H1 (cell line): ENCODE results near the gene CHN2. TPM values are rescaled to one million over a fixed set of nuclear protein-coding genes. Genes with fewer than 3 reads are reported as not detected.

Experiments used
- CTCF ChIA-PET: fragments of 300-600 bp; sonication (Branson Sonifier 250); formaldehyde crosslinking; loops from one replicate; lab custom pipeline; 2021; ENCODE audit not compliant: partially characterized antibody; lab: Charles Lee
- POLR2A ChIA-PET: fragments of 300-600 bp; sonication (Branson Sonifier 250); formaldehyde crosslinking; loops from one replicate; lab custom pipeline; 2021; ENCODE audit warnings: inconsistent platforms; ENCODE audit not compliant: partially characterized antibody; lab: Charles Lee
- DNase-seq, 2 experiments: peaks; one replicate each; pipeline versions ENCODE4 v3.0.0 to v3.0.0-alpha.2; 2010 to 2022; ENCODE audit warnings: low spot score in 2 of 2, low read depth in 1 of 2, mixed read lengths in 1 of 2
- FAIRE-seq: peaks from 2 replicates; lab custom pipeline; 2011; peaks lifted over from hg19 to GRCh38; lab: Jason Lieb, UNC
- H2AFZ ChIP-seq: 2 replicates; pipeline ENCODE4 v1.8.1; 2012; ENCODE audit warnings: low read length, inconsistent platforms
- H2AK5ac ChIP-seq: 2 replicates; pipeline ENCODE4 v1.6.1; 2013; ENCODE audit warnings: low read depth, low read length
- H2BK120ac ChIP-seq: replicated peaks from 2 replicates; pipeline ENCODE3; 2013; ENCODE audit warnings: low read depth, low read length, inconsistent platforms
- H2BK12ac ChIP-seq: 2 replicates; pipeline ENCODE4 v1.6.1; 2013; ENCODE audit warnings: low read depth, low read length
- H2BK15ac ChIP-seq: 2 replicates; pipeline ENCODE4 v1.6.1; 2013; ENCODE audit warnings: low read length
- H2BK20ac ChIP-seq: 2 replicates; pipeline ENCODE4 v1.6.1; 2013; ENCODE audit warnings: low read length
- H2BK5ac ChIP-seq: 2 replicates; pipeline ENCODE4 v1.6.1; 2013; ENCODE audit warnings: low read depth, low read length
- H3K14ac ChIP-seq: 2 replicates; pipeline ENCODE4 v1.6.1; 2013; ENCODE audit warnings: inconsistent platforms; ENCODE audit not compliant: insufficient read length
- H3K18ac ChIP-seq: 2 replicates; pipeline ENCODE4 v1.6.1; 2013; ENCODE audit warnings: low read length; ENCODE audit errors: extremely low read depth
- H3K23ac ChIP-seq: 2 replicates; pipeline ENCODE4 v1.6.1; 2013; ENCODE audit warnings: inconsistent platforms; ENCODE audit not compliant: insufficient read length
- H3K23me2 ChIP-seq: 2 replicates; pipeline ENCODE4 v1.6.1; 2013; ENCODE audit warnings: low read depth, low read length
- H3K27ac ChIP-seq: 2 replicates; pipeline ENCODE4 v1.6.1; 2011; ENCODE audit warnings: low read depth, low read length, inconsistent platforms
- H3K27me3 ChIP-seq, 4 experiments: replicated peaks in 1 of 4; 1 replicate in 1 of 4; 2 replicates in 3 of 4; pipeline versions ENCODE4 v1.6.1 to v1.8.1; 2011 to 2013; ENCODE audit warnings: low read length in 3 of 4, mild to moderate bottlenecking in 3 of 4, inconsistent platforms in 2 of 4, mixed read lengths in 2 of 4, moderate library complexity in 1 of 4; ENCODE audit not compliant: control insufficient read depth in 3 of 4, insufficient read depth in 3 of 4; ENCODE audit errors: extremely low read depth in 1 of 4
- H3K36me3 ChIP-seq, 4 experiments: 2 replicates each; pipeline versions ENCODE4 v1.6.1 to v1.8.1; 2011 to 2013; ENCODE audit warnings: mild to moderate bottlenecking in 4 of 4, low read length in 3 of 4, moderate library complexity in 2 of 4, control low read depth in 1 of 4, inconsistent platforms in 1 of 4; ENCODE audit not compliant: insufficient read depth in 4 of 4, control insufficient read depth in 2 of 4
- H3K4ac ChIP-seq: replicated peaks from 2 replicates; pipeline ENCODE3; 2013; ENCODE audit warnings: low read length, low read depth, mixed read lengths, inconsistent platforms; ENCODE audit not compliant: insufficient read length
- H3K4me1 ChIP-seq, 4 experiments: replicated peaks in 1 of 4; 1 replicate in 1 of 4; 2 replicates in 3 of 4; pipeline versions ENCODE4 v1.6.1 to v1.8.1; 2011 to 2013; ENCODE audit warnings: low read length in 3 of 4, inconsistent platforms in 2 of 4, mixed read lengths in 1 of 4; ENCODE audit not compliant: insufficient read depth in 4 of 4, control insufficient read depth in 3 of 4
- H3K4me2 ChIP-seq, 2 experiments: 2 replicates each; pipeline versions ENCODE4 v1.6.1 to v1.8.1; 2011 to 2013; ENCODE audit warnings: low read depth in 2 of 2, low read length in 2 of 2, control low read depth in 1 of 2, inconsistent platforms in 1 of 2, mild to moderate bottlenecking in 1 of 2; ENCODE audit not compliant: insufficient read depth in 1 of 2
- H3K4me3 ChIP-seq, 4 experiments: fragments of 200-600, 300-600 bp in 1 of 4; sonication (generic), shearing (Covaris generic), sonication (Bioruptor Twin) in 1 of 4; 2 replicates each; pipeline versions ENCODE4 v1.5.1 to v1.8.1; 2011 to 2016; ENCODE audit warnings: low read length in 4 of 4, low read depth in 3 of 4, control low read depth in 2 of 4, inconsistent platforms in 2 of 4, mild to moderate bottlenecking in 2 of 4, mixed read lengths in 1 of 4, moderate library complexity in 1 of 4; ENCODE audit not compliant: insufficient read depth in 2 of 4; ENCODE audit errors: extremely low read depth in 1 of 4
- H3K56ac ChIP-seq: replicated peaks from 2 replicates; pipeline ENCODE3; 2013; ENCODE audit warnings: low read depth, mild to moderate bottlenecking, mixed read lengths, low read length, inconsistent platforms; ENCODE audit not compliant: insufficient read length
- H3K79me1 ChIP-seq: 2 replicates; pipeline ENCODE4 v1.6.1; 2013; ENCODE audit warnings: low read depth, low read length, control low read depth
- H3K79me2 ChIP-seq, 2 experiments: 2 replicates each; pipeline versions ENCODE4 v1.6.1 to v1.8.1; 2012 to 2013; ENCODE audit warnings: low read length in 2 of 2, mild to moderate bottlenecking in 2 of 2, inconsistent platforms in 1 of 2; ENCODE audit not compliant: insufficient read depth in 2 of 2, control insufficient read depth in 1 of 2
- H3K9ac ChIP-seq, 4 experiments: replicated peaks in 1 of 4; 1 replicate in 1 of 4; 2 replicates in 3 of 4; pipeline versions ENCODE4 v1.6.1 to v1.8.1; 2011 to 2013; ENCODE audit warnings: low read depth in 3 of 4, low read length in 3 of 4, control low read depth in 2 of 4, mild to moderate bottlenecking in 2 of 4, moderate library complexity in 2 of 4, inconsistent platforms in 1 of 4; ENCODE audit errors: extremely low read depth in 1 of 4
- H3K9me3 ChIP-seq, 2 experiments: 2 replicates each; pipeline versions ENCODE4 v1.6.1 to v1.8.1; 2012 to 2013; ENCODE audit warnings: mild to moderate bottlenecking in 2 of 2, moderate library complexity in 2 of 2, control low read depth in 1 of 2, inconsistent platforms in 1 of 2, low read depth in 1 of 2, low read length in 1 of 2, mixed read lengths in 1 of 2; ENCODE audit not compliant: insufficient read depth in 2 of 2
- H4K20me1 ChIP-seq, 2 experiments: replicated peaks in 1 of 2; 2 replicates each; pipeline versions ENCODE3 to v1.8.1; 2011 to 2013; ENCODE audit warnings: inconsistent platforms in 2 of 2, low read length in 2 of 2, mild to moderate bottlenecking in 1 of 2; ENCODE audit not compliant: insufficient read depth in 2 of 2, control insufficient read depth in 1 of 2
- H4K5ac ChIP-seq: 2 replicates; pipeline ENCODE4 v1.6.1; 2013; ENCODE audit warnings: low read length, low read depth, mixed read lengths, inconsistent platforms; ENCODE audit not compliant: insufficient read length
- H4K8ac ChIP-seq: 2 replicates; pipeline ENCODE4 v1.8.0; 2013; ENCODE audit warnings: mild to moderate bottlenecking, moderate library complexity, low read length, inconsistent platforms; ENCODE audit not compliant: insufficient read depth; ENCODE audit errors: extremely low read depth
- H4K91ac ChIP-seq: replicated peaks from 2 replicates; pipeline ENCODE3; 2013; ENCODE audit warnings: low read length, mixed read lengths, inconsistent platforms; ENCODE audit not compliant: insufficient read length
- CEBPB ChIP-seq: IDR thresholded peaks from 2 replicates; pipeline ENCODE4 v1.6.1; 2012; ENCODE audit warnings: low read depth, low read length
- KDM5A ChIP-seq: fragments of 200-600 bp; IDR thresholded peaks from 2 replicates; pipeline ENCODE4 v1.7.1; 2012; ENCODE audit warnings: mild to moderate bottlenecking, low read length, inconsistent platforms, mixed read lengths
- SAP30 ChIP-seq: fragments of 300-600 bp; sonication (generic); IDR thresholded peaks from 2 replicates; pipeline ENCODE4 v1.7.1; 2012; ENCODE audit warnings: low read length, moderate library complexity, mild to moderate bottlenecking, inconsistent platforms; ENCODE audit not compliant: insufficient read depth, insufficient replicate concordance
- WGBS, 2 experiments: shearing (Covaris generic) in 1 of 2; methylation state at CpG; one replicate each; pipeline versions ENCODE4 v1.1.6 to v1.1.7; 2013 to 2015; ENCODE audit warnings: low lambda C conversion rate in 2 of 2, mixed read lengths in 2 of 2, inconsistent platforms in 1 of 2, low coverage in 1 of 2, missing lambda C conversion rate in 1 of 2; ENCODE audit not compliant: insufficient replicate concordance in 2 of 2, insufficient coverage in 1 of 2, insufficient read length in 1 of 2; ENCODE audit errors: extremely low coverage in 1 of 2, missing lambda C conversion rate in 1 of 2; 5-methylcytosine and 5-hydroxymethylcytosine counted together
- polyA plus RNA-seq, 7 experiments: library from polyadenylated mRNA; depleted of rRNA in 3 of 7; stranded (reverse) in 5 of 7; unstranded in 2 of 7; fragments of >200 nt in 5 of 7; fragments of 200-250 nt in 2 of 7; gene quantifications; 1 replicate in 5 of 7; 2 replicates in 1 of 7; 4 replicates in 1 of 7; pipeline versions ENCODE4 v1.2.1 to v1.2.3, GENCODE V29; 2011 to 2013; ENCODE audit warnings: missing spikeins in 2 of 7, mixed read lengths in 2 of 7
- total RNA-seq: library from RNA; stranded (reverse); fragmentation: NEBNext Ultra II Directional; extraction: Animal tissue kit (Norgen Biotek cat#: 25700); gene quantifications from 2 replicates; pipeline ENCODE4 v1.2.1, GENCODE V29; 2021
- TF ChIP-seq, protein P1 (sequence below), 3 experiments: IDR thresholded peaks; 1 replicate in 2 of 3; 2 replicates in 1 of 3; pipeline versions ENCODE4 v1.5.1 to v1.6.1; 2011; ENCODE audit warnings: low read length in 3 of 3, mild to moderate bottlenecking in 3 of 3, inconsistent platforms in 2 of 3, low read depth in 1 of 3, moderate library complexity in 1 of 3; ENCODE audit not compliant: insufficient read depth in 1 of 3; ENCODE audit errors: control extremely low read depth in 1 of 3

CHN2 gene
- total and polyA plus RNA-seq, 2 of the 8 experiments (the other 6 are each of a cell fraction or from before 2014, with no cell fraction given): 2.9 to 4.8 TPM

DNA sequence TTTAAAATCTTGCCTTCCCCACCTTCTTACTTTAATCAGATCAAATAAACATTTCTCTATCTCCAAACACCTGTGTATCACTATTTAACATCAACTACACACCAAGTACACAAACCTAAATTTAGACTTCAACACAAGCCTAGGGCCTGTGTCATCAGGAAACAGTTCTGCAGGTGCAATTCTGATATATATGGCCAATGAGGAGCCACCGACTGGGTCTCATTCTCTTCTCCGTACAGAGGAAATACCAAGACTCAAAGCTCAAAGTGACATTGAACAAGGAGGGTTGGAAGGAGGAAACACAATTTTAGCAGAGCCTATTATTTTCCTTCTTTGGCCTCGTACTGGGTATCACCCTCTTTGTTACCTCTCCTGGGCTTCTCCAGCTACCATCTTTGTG is 216.4 kb downstream of the CHN2 start:
- H3K79me1 ChIP-seq: no peaks in the 10 kb centered on the region
- H3K4me2 ChIP-seq: no peak overlapping the region
- no peak overlapping the region for H3K9ac ChIP-seq
- H4K5ac ChIP-seq: no peak overlapping the region
- H2BK20ac ChIP-seq: no peak overlapping the region
- WGBS, 2 experiments: 88% methylated on average over 3 of the region's 3 CpGs; no CpG with 5 or more reads in 1 of the 2 experiments
- no peaks in the 10 kb centered on the region for H3K27me3 ChIP-seq
- H3K23ac ChIP-seq: no peak overlapping the region
- no peak overlapping the region for H2AK5ac ChIP-seq
- H3K79me2 ChIP-seq: no peaks in the 10 kb centered on the region
- H3K27ac ChIP-seq: no peak overlapping the region
- no peaks in the 10 kb centered on the region for H3K23me2 ChIP-seq
- no peak overlapping the region for H2BK120ac ChIP-seq
- H2BK15ac ChIP-seq: no peak overlapping the region
- no peaks in the 10 kb centered on the region for H4K20me1 ChIP-seq
- no peak overlapping the region for H3K56ac ChIP-seq
- H2AFZ ChIP-seq: no peak overlapping the region
- FAIRE-seq (no peak), DNase-seq (no peak)
- H2BK5ac ChIP-seq: no peak overlapping the region
- H3K18ac ChIP-seq: no peak overlapping the region
- CTCF ChIA-PET: interaction anchor here (0.8 to 9.5 kb wide), 8 partner anchors 14 to 486 kb away, joined by 3 to 155 read pairs (median 6); no protein-coding TSS in a partner anchor
- H3K14ac ChIP-seq: no peak overlapping the region
- no peaks in the 10 kb centered on the region for H3K36me3 ChIP-seq
- POLR2A ChIA-PET: no interaction called here
- H3K4me1 ChIP-seq: peaks cover 2 to 11% (median 6%) of the 10 kb centered on the region in 4 experiments; a peak in 4 of 7 replicates
- no peak overlapping the region for H4K8ac ChIP-seq
- no peak overlapping the region for H2BK12ac ChIP-seq
- H3K4me3 ChIP-seq: no peak overlapping the region
- no peak overlapping the region for H3K4ac ChIP-seq
- no peaks in the 10 kb centered on the region for H3K9me3 ChIP-seq
- no peak overlapping the region for H4K91ac ChIP-seq
- no peak for TF ChIP-seq SAP30
- TF ChIP-seq KDM5A: no peak
- no peak for TF ChIP-seq CEBPB
- TF ChIP-seq, protein P1, sequence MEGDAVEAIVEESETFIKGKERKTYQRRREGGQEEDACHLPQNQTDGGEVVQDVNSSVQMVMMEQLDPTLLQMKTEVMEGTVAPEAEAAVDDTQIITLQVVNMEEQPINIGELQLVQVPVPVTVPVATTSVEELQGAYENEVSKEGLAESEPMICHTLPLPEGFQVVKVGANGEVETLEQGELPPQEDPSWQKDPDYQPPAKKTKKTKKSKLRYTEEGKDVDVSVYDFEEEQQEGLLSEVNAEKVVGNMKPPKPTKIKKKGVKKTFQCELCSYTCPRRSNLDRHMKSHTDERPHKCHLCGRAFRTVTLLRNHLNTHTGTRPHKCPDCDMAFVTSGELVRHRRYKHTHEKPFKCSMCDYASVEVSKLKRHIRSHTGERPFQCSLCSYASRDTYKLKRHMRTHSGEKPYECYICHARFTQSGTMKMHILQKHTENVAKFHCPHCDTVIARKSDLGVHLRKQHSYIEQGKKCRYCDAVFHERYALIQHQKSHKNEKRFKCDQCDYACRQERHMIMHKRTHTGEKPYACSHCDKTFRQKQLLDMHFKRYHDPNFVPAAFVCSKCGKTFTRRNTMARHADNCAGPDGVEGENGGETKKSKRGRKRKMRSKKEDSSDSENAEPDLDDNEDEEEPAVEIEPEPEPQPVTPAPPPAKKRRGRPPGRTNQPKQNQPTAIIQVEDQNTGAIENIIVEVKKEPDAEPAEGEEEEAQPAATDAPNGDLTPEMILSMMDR (IDR thresholded peaks at IDR 0.05; ENCODE audit: control extremely low read depth in 1 of 3, insufficient read depth in 1 of 3, low read depth in 1 of 3, low read length in 3 of 3): no peak
